HEK293 (cell line): ENCODE measurements around the gene GMIP.

Experiments used
- CTCF ChIA-PET: fragments of 350-600 bp; formaldehyde crosslinking; extraction: SDS; loops from one replicate; lab custom pipeline; 2021; ENCODE audit warnings: antibody characterized with exemption; lab: Yijun Ruan, JAX
- POLR2A ChIA-PET: fragments of 300-600 bp; formaldehyde crosslinking; extraction: SDS; loops from one replicate; lab custom pipeline; 2020; ENCODE audit warnings: antibody characterized with exemption, inconsistent platforms; lab: Yijun Ruan, JAX
- H3K27ac ChIP-seq: fragments of 200-500 bp; sonication (Bioruptor generic); 2 replicates; pipeline ENCODE4 v1.5.1; 2014; ENCODE audit warnings: low read depth, low read length, control low read depth, inconsistent platforms; ENCODE audit errors: extremely low read depth
- H3K36me3 ChIP-seq, 2 experiments: fragments of 200-500 bp in 1 of 2; sonication (Bioruptor generic) in 1 of 2; 1 replicate in 1 of 2; 2 replicates in 1 of 2; pipeline ENCODE4 v1.5.1; 2014 to 2017; ENCODE audit warnings: inconsistent platforms in 2 of 2, low read length in 2 of 2; ENCODE audit not compliant: control insufficient read depth in 2 of 2, insufficient read depth in 1 of 2
- H3K4me1 ChIP-seq: fragments of 200-500 bp; sonication (Bioruptor generic); 2 replicates; pipeline ENCODE4 v1.5.1; 2014; ENCODE audit warnings: mild to moderate bottlenecking, low read length, inconsistent platforms; ENCODE audit not compliant: control insufficient read depth, insufficient read depth
- H3K4me3 ChIP-seq: 2 replicates; pipeline ENCODE4 v1.5.1; 2011; ENCODE audit warnings: low read depth, mild to moderate bottlenecking, control low read depth, low read length, moderate library complexity
- H3K9me3 ChIP-seq: fragments of 200-500 bp; sonication (Bioruptor generic); 2 replicates; pipeline ENCODE4 v1.5.1; 2014; ENCODE audit warnings: low read depth, low read length, inconsistent platforms; ENCODE audit not compliant: control insufficient read depth, insufficient read depth
- GLI2 ChIP-seq: fragments of 450-650 bp; formaldehyde crosslinking; IDR thresholded peaks from 2 replicates; pipeline ENCODE4; 2017; ENCODE audit warnings: missing biosample characterization, missing genetic modification characterization, low read depth, borderline replicate concordance
- GLIS2 ChIP-seq: fragments of 450-650 bp; formaldehyde crosslinking; IDR thresholded peaks from 2 replicates; pipeline ENCODE4 v1.5.1; 2016; ENCODE audit warnings: missing biosample characterization, missing genetic modification characterization
- KLF10 ChIP-seq: fragments of 450-650 bp; IDR thresholded peaks from 2 replicates; pipeline ENCODE4 v1.5.1; 2018; ENCODE audit warnings: missing biosample characterization, mild to moderate bottlenecking, missing genetic modification characterization
- MYNN ChIP-seq: fragments of 450-650 bp; formaldehyde crosslinking; IDR thresholded peaks from 2 replicates; pipeline ENCODE4 v1.5.1; 2016; ENCODE audit warnings: missing biosample characterization, missing genetic modification characterization, borderline replicate concordance
- SALL2 ChIP-seq: fragments of 450-650 bp; formaldehyde crosslinking; IDR thresholded peaks from 2 replicates; pipeline ENCODE4 v1.5.0; 2017; ENCODE audit warnings: missing biosample characterization, mild to moderate bottlenecking, missing genetic modification characterization, borderline replicate concordance
- SP2 ChIP-seq: fragments of 450-650 bp; formaldehyde crosslinking; IDR thresholded peaks from 2 replicates; pipeline ENCODE4 v1.5.1; 2016; ENCODE audit warnings: missing biosample characterization, missing genetic modification characterization
- ZNF211 ChIP-seq: fragments of 450-650 bp; formaldehyde crosslinking; IDR thresholded peaks from 2 replicates; pipeline ENCODE4 v1.5.1; 2016; ENCODE audit warnings: low read depth, missing biosample characterization, missing genetic modification characterization
- ZNF214 ChIP-seq: fragments of 450-650 bp; formaldehyde crosslinking; IDR thresholded peaks from 2 replicates; pipeline ENCODE4 v1.5.1; 2017; ENCODE audit warnings: missing biosample characterization, mild to moderate bottlenecking, missing genetic modification characterization, borderline replicate concordance
- ZNF23 ChIP-seq: fragments of 450-650 bp; formaldehyde crosslinking; IDR thresholded peaks from 2 replicates; pipeline ENCODE4 v1.5.1; 2016; ENCODE audit warnings: missing biosample characterization, missing genetic modification characterization, borderline replicate concordance
- ZNF341 ChIP-seq: fragments of 450-650 bp; formaldehyde crosslinking; IDR thresholded peaks from 2 replicates; pipeline ENCODE4; 2016; ENCODE audit warnings: low read depth, missing biosample characterization, missing genetic modification characterization
- ZNF423 ChIP-seq: fragments of 450-650 bp; formaldehyde crosslinking; IDR thresholded peaks from 2 replicates; pipeline ENCODE4 v1.5.1; 2016; ENCODE audit warnings: missing biosample characterization, missing genetic modification characterization
- ZNF514 ChIP-seq: fragments of 450-650 bp; formaldehyde crosslinking; IDR thresholded peaks from 2 replicates; pipeline ENCODE4 v1.5.1; 2016; ENCODE audit warnings: missing biosample characterization, missing genetic modification characterization
- ZNF530 ChIP-seq: fragments of 450-650 bp; formaldehyde crosslinking; IDR thresholded peaks from 2 replicates; pipeline ENCODE4 v1.5.1; 2016; ENCODE audit warnings: low read depth, missing biosample characterization, missing genetic modification characterization
- ZNF544 ChIP-seq: fragments of 450-650 bp; formaldehyde crosslinking; IDR thresholded peaks from 2 replicates; pipeline ENCODE4 v1.5.0; 2017; ENCODE audit warnings: missing biosample characterization, missing genetic modification characterization
- ZNF585B ChIP-seq: fragments of 450-650 bp; formaldehyde crosslinking; IDR thresholded peaks from 2 replicates; pipeline ENCODE4 v1.5.1; 2016; ENCODE audit warnings: missing biosample characterization, missing genetic modification characterization
- ZNF664 ChIP-seq: fragments of 450-650 bp; formaldehyde crosslinking; IDR thresholded peaks from 2 replicates; pipeline ENCODE4 v1.5.1; 2016; ENCODE audit warnings: missing biosample characterization, missing genetic modification characterization
- ZNF670 ChIP-seq: fragments of 450-650 bp; formaldehyde crosslinking; IDR thresholded peaks from 2 replicates; pipeline ENCODE4 v1.5.1; 2016; ENCODE audit warnings: missing biosample characterization, missing genetic modification characterization, low read depth
- ZNF768 ChIP-seq: fragments of 450-650 bp; formaldehyde crosslinking; IDR thresholded peaks from 2 replicates; pipeline ENCODE4 v1.5.1; 2018; ENCODE audit warnings: missing biosample characterization, mild to moderate bottlenecking, missing genetic modification characterization
- ZNF776 ChIP-seq: fragments of 450-650 bp; formaldehyde crosslinking; IDR thresholded peaks from 2 replicates; pipeline ENCODE4 v1.5.0; 2017; ENCODE audit warnings: missing biosample characterization, missing genetic modification characterization, borderline replicate concordance
- TF ChIP-seq, protein P1 (sequence below): fragments of 450-650 bp; formaldehyde crosslinking; IDR thresholded peaks from 2 replicates; pipeline ENCODE4 v1.5.1; 2017; ENCODE audit warnings: missing biosample characterization, mild to moderate bottlenecking, missing genetic modification characterization, moderate library complexity
- TF ChIP-seq, protein P2 (sequence below): fragments of 450-650 bp; formaldehyde crosslinking; IDR thresholded peaks from 2 replicates; pipeline ENCODE4 v1.5.1; 2016; ENCODE audit warnings: missing biosample characterization, missing genetic modification characterization, low read depth

The GMIP gene

DNA sequence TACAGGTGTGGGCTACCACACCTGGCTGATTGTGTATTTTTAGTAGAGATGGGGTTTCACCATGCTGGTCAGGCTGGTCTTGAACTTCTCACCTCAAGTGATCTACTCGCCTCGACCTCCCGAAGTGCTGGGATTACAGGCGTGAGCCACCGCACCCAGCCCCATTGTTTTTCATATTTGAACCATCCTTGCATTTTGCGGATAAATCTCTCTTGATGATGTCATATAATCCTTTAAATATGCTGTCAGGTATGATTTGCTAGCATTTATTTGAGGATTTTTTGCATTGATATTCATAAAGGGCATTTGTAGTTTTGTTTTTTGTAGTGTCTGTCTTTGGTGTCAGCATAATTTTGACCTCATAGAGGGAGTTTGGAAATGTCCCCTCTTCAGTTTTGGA lies 30.9 kb upstream of the GMIP start:
- ChIA-PET CTCF (no interaction called here), POLR2A (interaction anchor here (1.0 kb wide), 1 partner anchor 102 kb away, joined by 3 read pairs; no protein-coding TSS in a partner anchor)
- Histone ChIP-seq H3K9me3 (no peaks in the 10 kb centered on the region; the same call in 1 of the 2 replicates), H3K36me3 (peaks cover 53 to 62% of the 10 kb centered on the region in 2 experiments), H3K4me1 (no peaks in the 10 kb centered on the region), H3K27ac (no peak overlapping the region), H3K4me3 (no peak overlapping the region)
- TF ChIP-seq, protein P1, sequence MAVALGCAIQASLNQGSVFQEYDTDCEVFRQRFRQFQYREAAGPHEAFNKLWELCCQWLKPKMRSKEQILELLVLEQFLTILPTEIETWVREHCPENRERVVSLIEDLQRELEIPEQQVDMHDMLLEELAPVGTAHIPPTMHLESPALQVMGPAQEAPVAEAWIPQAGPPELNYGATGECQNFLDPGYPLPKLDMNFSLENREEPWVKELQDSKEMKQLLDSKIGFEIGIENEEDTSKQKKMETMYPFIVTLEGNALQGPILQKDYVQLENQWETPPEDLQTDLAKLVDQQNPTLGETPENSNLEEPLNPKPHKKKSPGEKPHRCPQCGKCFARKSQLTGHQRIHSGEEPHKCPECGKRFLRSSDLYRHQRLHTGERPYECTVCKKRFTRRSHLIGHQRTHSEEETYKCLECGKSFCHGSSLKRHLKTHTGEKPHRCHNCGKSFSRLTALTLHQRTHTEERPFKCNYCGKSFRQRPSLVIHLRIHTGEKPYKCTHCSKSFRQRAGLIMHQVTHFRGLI (tag by site-specific recombination), result no peak
- TF ChIP-seq KLF10 (tag by site-specific recombination) (no peak), GLIS2 (tag by site-specific recombination) (no peak), MYNN (no peak)
- TF ChIP-seq, protein P2, sequence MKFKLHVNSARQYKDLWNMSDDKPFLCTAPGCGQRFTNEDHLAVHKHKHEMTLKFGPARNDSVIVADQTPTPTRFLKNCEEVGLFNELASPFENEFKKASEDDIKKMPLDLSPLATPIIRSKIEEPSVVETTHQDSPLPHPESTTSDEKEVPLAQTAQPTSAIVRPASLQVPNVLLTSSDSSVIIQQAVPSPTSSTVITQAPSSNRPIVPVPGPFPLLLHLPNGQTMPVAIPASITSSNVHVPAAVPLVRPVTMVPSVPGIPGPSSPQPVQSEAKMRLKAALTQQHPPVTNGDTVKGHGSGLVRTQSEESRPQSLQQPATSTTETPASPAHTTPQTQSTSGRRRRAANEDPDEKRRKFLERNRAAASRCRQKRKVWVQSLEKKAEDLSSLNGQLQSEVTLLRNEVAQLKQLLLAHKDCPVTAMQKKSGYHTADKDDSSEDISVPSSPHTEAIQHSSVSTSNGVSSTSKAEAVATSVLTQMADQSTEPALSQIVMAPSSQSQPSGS (tag by site-specific recombination), result peak; percentile 49; the same call in 1 of the 2 replicates

DNA sequence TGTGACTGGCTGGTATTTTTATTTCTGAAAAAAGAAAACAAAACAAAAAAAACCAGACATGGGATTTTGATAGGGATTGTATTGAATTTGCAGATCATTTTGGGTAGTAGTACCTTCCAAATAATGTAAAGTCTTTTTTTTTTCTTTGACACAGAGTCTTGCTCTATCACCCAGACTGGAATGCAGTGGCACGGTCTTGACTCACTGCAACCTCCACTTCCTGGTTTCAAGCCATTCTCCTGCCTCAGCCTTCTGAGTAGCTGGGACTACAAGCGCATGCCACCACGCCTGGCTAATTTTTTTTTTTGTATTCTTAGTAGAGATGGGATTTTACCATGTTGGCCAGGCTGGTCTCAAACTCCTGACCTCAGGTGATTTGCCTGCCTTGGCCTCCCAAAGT lies 29.4 kb upstream of the GMIP start:
- H3K4me3 ChIP-seq, result no peak overlapping the region
- TF ChIP-seq GLI2 (tag by site-specific recombination), result no peak
- TF ChIP-seq ZNF423 (tag by site-specific recombination), result no peak
- TF ChIP-seq SALL2 (tag by site-specific recombination), result no peak
- no peak for TF ChIP-seq ZNF664 (tag by site-specific recombination)
- TF ChIP-seq ZNF670 (tag by site-specific recombination), result no peak
- TF ChIP-seq ZNF514 (tag by site-specific recombination), result no peak
- TF ChIP-seq ZNF544 (tag by site-specific recombination), result no peak
- TF ChIP-seq ZNF341 (tag by site-specific recombination), result no peak
- no peak for TF ChIP-seq ZNF768 (tag by site-specific recombination)
- TF ChIP-seq ZNF585B (tag by site-specific recombination), result no peak
- TF ChIP-seq ZNF776, result no peak
- no peak for TF ChIP-seq ZNF214 (tag by site-specific recombination)
- TF ChIP-seq ZNF530 (tag by site-specific recombination), result no peak
- no peak for TF ChIP-seq ZNF23 (tag by site-specific recombination)
- no peak for TF ChIP-seq ZNF211 (tag by site-specific recombination)
- TF ChIP-seq SP2 (tag by site-specific recombination), result no peak
- TF ChIP-seq, all 188 proteins: peak for 0
- Histone ChIP-seq H3K36me3 (peaks cover 38 to 50% of the 10 kb centered on the region in 2 experiments), H3K27ac (no peak overlapping the region), H3K9me3 (no peaks in the 10 kb centered on the region; the same call in 1 of the 2 replicates), H3K4me1 (no peaks in the 10 kb centered on the region)
- ChIA-PET POLR2A (no interaction called here), CTCF (interaction anchor here (0.8 kb wide), 1 partner anchor 86 kb away, joined by 5 read pairs; no protein-coding TSS in a partner anchor)
